ENCODE measurements around the gene PPP1R26. TPM values are rescaled to one million over a fixed set of nuclear protein-coding genes. Genes with fewer than 3 reads are reported as not detected.
"Not testable (repeated sequence)": the region's sequence is repeated elsewhere in the genome, so short reads cannot be mapped to it uniquely, and the experiment has no call there.

PPP1R26 gene
- total RNA-seq, 8 experiments from 2014 or later: 6.8 to 19.8 (median 17.1) TPM

DNA sequence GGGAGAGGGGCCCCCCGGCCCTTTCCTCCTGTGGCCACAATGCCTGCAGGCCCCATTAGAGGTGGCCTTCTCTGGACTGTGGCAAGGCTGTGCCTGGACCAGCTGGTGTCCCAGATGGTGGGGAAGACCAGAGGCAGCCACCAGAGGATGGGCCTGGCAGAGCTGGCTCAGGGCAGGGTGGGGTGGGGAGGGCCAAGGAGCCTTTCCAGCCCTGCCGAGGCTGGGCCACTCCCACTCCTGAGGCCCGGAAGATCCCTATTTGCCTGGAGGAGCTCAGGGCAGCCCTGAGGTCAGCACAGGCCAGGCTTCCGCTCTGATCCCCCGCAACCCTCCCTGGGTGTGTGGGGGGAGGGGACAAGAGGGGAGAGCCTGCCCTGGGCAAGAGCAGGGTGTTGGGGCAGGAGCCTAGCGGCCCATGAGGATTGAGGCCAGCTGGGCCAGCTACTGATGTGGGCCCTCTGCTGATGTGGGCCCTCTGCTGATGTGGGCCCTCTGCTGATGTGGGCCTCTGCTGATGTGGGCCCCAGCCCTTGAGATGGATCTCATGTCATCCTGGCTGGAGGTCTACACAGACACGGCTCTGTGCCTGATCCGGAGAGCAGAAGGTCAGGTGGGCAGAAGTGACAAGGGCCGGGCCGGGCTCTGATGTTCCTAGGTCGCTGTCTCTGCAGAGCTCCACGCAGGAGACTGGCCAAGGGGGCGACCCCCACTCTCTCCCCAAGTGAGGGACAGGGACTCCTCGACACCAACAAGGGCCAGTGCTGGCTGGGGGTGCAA, 26.9 kb downstream of the PPP1R26 start:
- peak in 7 of 8 experiments; percentile 11 to 73 (median 22) for ATAC-seq (replicated peaks in 6 of 8)
- peaks cover 5 to 6% of the 10 kb centered on the region in 2 donors for H3K4me1 ChIP-seq (replicated peaks in 1 of 2)
- 44 to 63% (median 45%) methylated on average over 2 to 4 of the region's 14 CpGs; no CpG with 5 or more reads in 7 of the 10 experiments for WGBS, 10 experiments
- H3K4me3 ChIP-seq: no peak overlapping the region
- H3K27ac ChIP-seq: no peak overlapping the region
- in situ Hi-C loops (cut with MboI; ENCODE audit: low pct_unique_long_range_greater_than_20kb in 2 of 9, low sequenced_read_pairs in 9 of 9, unreplicated experiment in 9 of 9): no loop called here

- in situ Hi-C loops (cut with MboI; ENCODE audit: low pct_unique_long_range_greater_than_20kb in 2 of 9, low sequenced_read_pairs in 9 of 9, unreplicated experiment in 9 of 9): no loop called here
- no peaks in the 10 kb centered on the region for H3K4me1 ChIP-seq (replicated peaks in 1 of 2)
- WGBS, 10 experiments: 75 to 100% (median 89%) methylated on average over 2 to 10 of the region's 23 CpGs; no CpG with 5 or more reads in 3 of the 10 experiments
- H3K27ac ChIP-seq: no peak overlapping the region
- no peak for ATAC-seq (replicated peaks in 6 of 8)
- no peak overlapping the region for H3K4me3 ChIP-seq
Observed at GRCh38 chr9:135507104-135508035, 27.8 kb downstream of the PPP1R26 start.

- ATAC-seq (replicated peaks in 6 of 8): no peak
- in situ Hi-C loops (cut with MboI; ENCODE audit: low pct_unique_long_range_greater_than_20kb in 2 of 9, low sequenced_read_pairs in 9 of 9, unreplicated experiment in 9 of 9): no loop called here
- Histone ChIP-seq H3K4me1 (replicated peaks in 1 of 2) (no peaks in the 10 kb centered on the region), H3K27ac (no peak overlapping the region), H3K4me3 (no peak overlapping the region)
- 53 to 100% (median 79%) methylated on average over 1 to 6 of the region's 9 CpGs; no CpG with 5 or more reads in 4 of the 10 experiments for WGBS, 10 experiments
Observed at GRCh38 chr9:135508211-135508820, 28.7 kb downstream of the PPP1R26 start.

DNA sequence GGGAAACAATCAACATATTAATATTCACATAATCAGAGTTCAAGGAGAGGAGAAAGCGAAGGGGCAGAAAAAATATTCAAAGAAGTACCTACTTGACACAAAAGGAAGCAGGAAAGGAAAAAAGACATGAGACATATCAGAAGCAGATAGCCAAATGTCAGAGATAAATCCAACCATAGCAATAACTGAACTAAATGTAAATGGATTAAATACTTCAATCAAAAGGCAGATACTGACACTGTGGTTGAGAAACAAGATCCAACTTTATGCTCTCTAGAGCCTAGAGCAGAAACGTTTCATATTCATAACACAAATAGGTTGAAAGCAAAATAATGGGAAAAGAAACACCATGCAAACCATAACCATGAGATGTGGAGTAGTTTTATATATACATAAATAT, 29.9 kb downstream of the PPP1R26 start:
- in situ Hi-C loops (cut with MboI; ENCODE audit: low pct_unique_long_range_greater_than_20kb in 2 of 9, low sequenced_read_pairs in 9 of 9, unreplicated experiment in 9 of 9): no loop called here
- WGBS, 10 experiments: 56 to 96% (median 80%) methylated on average over 1 to 2 of the region's 2 CpGs; no CpG with 5 or more reads in 1 of the 10 experiments
- ATAC-seq (replicated peaks in 6 of 8): no peak
- Histone ChIP-seq H3K4me3 (no peak overlapping the region), H3K4me1 (replicated peaks in 1 of 2) (no peaks in the 10 kb centered on the region), H3K27ac (no peak overlapping the region)

GRCh38 chr9:135512241-135512603, 32.6 kb downstream of the PPP1R26 start:
- no peak for ATAC-seq (replicated peaks in 6 of 8)
- in situ Hi-C loops (cut with MboI; ENCODE audit: low pct_unique_long_range_greater_than_20kb in 2 of 9, low sequenced_read_pairs in 9 of 9, unreplicated experiment in 9 of 9): no loop called here
- 77 to 93% (median 90%) methylated on average over 2 to 5 of the region's 10 CpGs; no CpG with 5 or more reads in 3 of the 10 experiments for WGBS, 10 experiments
- Histone ChIP-seq H3K4me1 (replicated peaks in 1 of 2) (no peaks in the 10 kb centered on the region), H3K4me3 (no peak overlapping the region), H3K27ac (no peak overlapping the region)

DNA sequence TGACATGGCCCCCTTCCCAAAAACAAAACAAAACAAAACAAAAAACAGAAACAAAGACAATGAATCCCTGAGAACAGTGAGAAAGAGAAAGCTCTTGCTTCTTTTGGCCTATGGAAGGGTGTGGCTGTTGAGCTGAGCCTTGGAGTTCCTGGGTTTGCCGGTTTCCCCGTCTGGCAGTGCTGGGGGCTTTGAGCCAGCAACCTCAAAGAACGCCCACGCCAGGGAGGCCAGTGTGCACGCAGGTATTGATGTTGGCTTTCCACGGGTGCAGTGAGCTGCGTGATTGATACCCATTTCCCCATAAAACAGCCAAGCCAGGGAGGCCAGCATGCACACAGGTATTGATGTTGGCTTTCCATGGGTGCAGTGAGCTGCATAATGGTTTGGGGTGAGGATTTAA, 33.3 kb downstream of the PPP1R26 start:
- in situ Hi-C loops (cut with MboI; ENCODE audit: low pct_unique_long_range_greater_than_20kb in 2 of 9, low sequenced_read_pairs in 9 of 9, unreplicated experiment in 9 of 9): no loop called here
- peaks cover 4 to 5% of the 10 kb centered on the region in 2 donors for H3K4me1 ChIP-seq (replicated peaks in 1 of 2)
- H3K27ac ChIP-seq: no peak overlapping the region

GRCh38 chr9:135513351-135513846, 33.8 kb downstream of the PPP1R26 start:
- 89 to 100% (median 93%) methylated on average over 1 to 4 of the region's 19 CpGs; no CpG with 5 or more reads in 7 of the 10 experiments for WGBS, 10 experiments
- no peak overlapping the region for H3K27ac ChIP-seq
- in situ Hi-C loops (cut with MboI; ENCODE audit: low pct_unique_long_range_greater_than_20kb in 2 of 9, low sequenced_read_pairs in 9 of 9, unreplicated experiment in 9 of 9): no loop called here
- H3K4me3 ChIP-seq: no peak overlapping the region
- peaks cover 4 to 5% of the 10 kb centered on the region in 2 donors for H3K4me1 ChIP-seq (replicated peaks in 1 of 2)
- peak in 2 of 8 experiments; percentile 9 to 27 for ATAC-seq (replicated peaks in 6 of 8)

More for the DNA sequence above, 33.3 kb downstream of the PPP1R26 start:
- ATAC-seq (replicated peaks in 6 of 8): peak in 2 of 8 experiments; percentile 36
- H3K4me3 ChIP-seq: no peak overlapping the region
- WGBS, 10 experiments: 13 to 80% (median 47%) methylated on average over 2 to 4 of the region's 7 CpGs; no CpG with 5 or more reads in 4 of the 10 experiments

- H3K4me1 ChIP-seq (replicated peaks in 1 of 2); H3K4me3 ChIP-seq; in situ Hi-C loops (cut with MboI; ENCODE audit: low pct_unique_long_range_greater_than_20kb in 2 of 9, low sequenced_read_pairs in 9 of 9, unreplicated experiment in 9 of 9); ATAC-seq (replicated peaks in 6 of 8); H3K27ac ChIP-seq: not testable (repeated sequence)
- 92% methylated on average over 2 of the region's 9 CpGs; no CpG with 5 or more reads in 9 of the 10 experiments for WGBS, 10 experiments
Observed at GRCh38 chr9:135513906-135514305, 34.3 kb downstream of the PPP1R26 start.

DNA sequence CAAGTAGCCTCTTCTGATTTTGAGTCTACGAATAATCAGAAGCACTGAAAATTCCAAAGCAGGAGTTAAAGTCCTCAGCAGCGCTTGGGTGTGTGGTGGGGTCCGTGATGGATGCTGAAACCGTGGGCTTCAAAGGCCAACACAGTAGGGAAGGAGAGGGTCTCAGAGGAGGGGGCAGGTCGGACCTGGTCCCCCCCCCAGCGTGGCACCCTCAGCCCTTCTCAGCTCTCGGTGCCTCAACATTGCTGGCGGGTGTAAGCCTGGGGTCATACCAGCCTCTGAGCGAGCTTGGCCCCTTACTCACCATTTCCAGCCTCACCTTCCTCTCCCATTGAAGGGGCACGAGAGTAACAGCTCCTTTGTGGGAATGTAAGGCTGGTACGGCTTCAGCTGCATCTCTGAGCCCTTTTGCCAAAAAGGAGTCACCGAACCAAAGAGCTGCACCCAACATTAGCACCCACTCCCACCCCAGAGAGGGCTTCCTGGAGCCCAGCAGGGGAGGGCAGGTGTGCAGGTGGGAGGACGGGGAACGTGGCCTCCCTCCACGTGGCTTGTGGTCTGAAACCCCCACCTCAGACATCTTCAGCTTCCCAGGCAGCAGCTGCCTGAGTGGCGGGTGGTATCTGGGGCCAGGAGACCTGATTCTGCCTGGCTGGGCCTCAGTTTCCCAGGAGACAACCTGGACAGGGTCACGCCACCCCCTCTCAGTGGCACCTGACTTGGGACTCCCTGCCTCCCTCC, 34.9 kb downstream of the PPP1R26 start:
- ATAC-seq (replicated peaks in 6 of 8): no peak
- in situ Hi-C loops (cut with MboI; ENCODE audit: low pct_unique_long_range_greater_than_20kb in 2 of 9, low sequenced_read_pairs in 9 of 9, unreplicated experiment in 9 of 9): no loop called here
- no peak overlapping the region for H3K27ac ChIP-seq
- H3K4me3 ChIP-seq: no peak overlapping the region
- 80 to 100% methylated on average over 1 to 3 of the region's 17 CpGs; no CpG with 5 or more reads in 8 of the 10 experiments for WGBS, 10 experiments
- H3K4me1 ChIP-seq (replicated peaks in 1 of 2): peaks cover 4 to 5% of the 10 kb centered on the region in 2 donors

DNA sequence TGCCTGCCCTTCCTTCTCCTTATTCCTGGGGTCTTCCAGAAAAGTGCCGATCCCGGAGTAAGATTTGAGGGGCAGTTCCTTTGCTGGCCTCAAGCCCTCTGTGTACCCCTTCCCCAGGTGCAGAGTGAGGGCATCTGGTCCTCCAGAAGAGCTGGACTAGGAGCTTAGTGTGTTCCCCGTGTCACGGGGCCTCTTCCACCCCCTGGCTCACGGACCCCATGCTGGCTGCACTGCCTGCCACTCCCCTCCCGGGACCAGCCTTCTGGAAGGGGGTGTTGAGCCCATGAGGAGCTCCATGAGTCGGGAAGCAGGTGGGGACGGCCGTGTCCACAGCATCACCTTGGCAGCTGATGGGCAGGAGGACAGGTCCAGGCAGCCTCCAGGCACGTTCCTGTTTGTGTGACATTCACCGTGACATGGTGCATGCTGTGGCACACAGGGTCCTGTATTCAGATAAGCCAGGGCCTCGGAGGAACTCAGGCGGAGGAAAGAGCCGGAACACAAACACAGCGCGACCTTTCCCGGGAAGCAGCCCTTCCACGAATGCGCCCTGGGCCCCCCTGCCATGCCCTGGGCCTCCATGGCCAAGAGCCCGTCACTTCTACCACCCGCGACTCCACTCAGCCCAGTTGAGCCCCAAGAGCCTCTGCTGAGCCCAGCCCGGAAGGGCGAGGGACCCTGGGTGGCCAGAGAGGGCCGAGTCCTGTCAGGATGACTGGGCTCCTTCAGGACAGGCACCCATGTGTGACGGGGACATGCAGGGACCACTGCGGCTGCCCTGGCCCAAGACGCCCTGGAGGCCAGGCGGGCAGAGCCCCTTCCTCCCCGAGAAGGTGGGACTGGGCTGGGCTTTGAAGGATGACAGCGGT, 35.7 kb downstream of the PPP1R26 start:
- ATAC-seq (replicated peaks in 6 of 8): no peak
- no peak overlapping the region for H3K4me3 ChIP-seq
- H3K27ac ChIP-seq: no peak overlapping the region
- 84 to 100% (median 90%) methylated on average over 1 to 12 of the region's 31 CpGs; no CpG with 5 or more reads in 4 of the 10 experiments for WGBS, 10 experiments
- in situ Hi-C loops (cut with MboI; ENCODE audit: low pct_unique_long_range_greater_than_20kb in 2 of 9, low sequenced_read_pairs in 9 of 9, unreplicated experiment in 9 of 9): no loop called here
- peaks cover 4 to 5% of the 10 kb centered on the region in 2 donors for H3K4me1 ChIP-seq (replicated peaks in 1 of 2)

GRCh38 chr9:135516132-135516860, 36.7 kb downstream of the PPP1R26 start:
- H3K4me3 ChIP-seq: no peak overlapping the region
- H3K4me1 ChIP-seq (replicated peaks in 1 of 2): peaks cover 4 to 5% of the 10 kb centered on the region in 2 donors
- 60 to 100% (median 70%) methylated on average over 1 to 5 of the region's 25 CpGs; no CpG with 5 or more reads in 4 of the 10 experiments for WGBS, 10 experiments
- in situ Hi-C loops (cut with MboI; ENCODE audit: low pct_unique_long_range_greater_than_20kb in 2 of 9, low sequenced_read_pairs in 9 of 9, unreplicated experiment in 9 of 9): no loop called here
- no peak for ATAC-seq (replicated peaks in 6 of 8)
- H3K27ac ChIP-seq: no peak overlapping the region

All from motor neuron (in vitro differentiated cells).